B cell (primary cell): ENCODE results near the gene NBEA. TPM values are rescaled to one million over a fixed set of nuclear protein-coding genes. Genes with fewer than 3 reads are reported as not detected.

Experiments
- ATAC-seq: fragments of 200-7000 bp; cut with Tn5 transposase; one replicate; pipeline ENCODE4 v1.10.0; 2021; ENCODE audit warnings: low read depth, mild to moderate bottlenecking, moderate number of reproducible peaks, moderate library complexity
- CTCF ChIA-PET: fragments of 350-600 bp; sonication (Branson Sonifier 250); formaldehyde crosslinking; loops from one replicate; lab custom pipeline; 2021; ENCODE audit warnings: antibody characterized with exemption, inconsistent platforms; lab: Charles Lee
- POLR2A ChIA-PET: fragments of 350-600 bp; sonication (Branson Sonifier 250); formaldehyde crosslinking; loops from one replicate; lab custom pipeline; 2021; ENCODE audit warnings: antibody characterized with exemption; lab: Charles Lee
- DNase-seq: peaks from one replicate; pipeline ENCODE4 v3.0.0; 2013
- H2AFZ ChIP-seq: 2 replicates; pipeline ENCODE4 v1.6.1; 2012; ENCODE audit warnings: mild to moderate bottlenecking, low read depth, low read length; ENCODE audit not compliant: insufficient read depth, poor library complexity, severe bottlenecking
- H3K27ac ChIP-seq, 2 donors: 1 replicate in 1 of 2; 2 replicates in 1 of 2; pipeline ENCODE4 v1.5.1; 2012 to 2013; ENCODE audit warnings: low read length in 2 of 2, mild to moderate bottlenecking in 2 of 2, moderate library complexity in 1 of 2
- H3K27me3 ChIP-seq, 4 experiments: fragments of 200-600 bp in 1 of 4; sonication (generic) in 1 of 4; replicated peaks in 1 of 4; 1 replicate in 2 of 4; 2 replicates in 2 of 4; pipeline versions ENCODE4 v1.6.1 to v1.7.0; 2013 to 2016; ENCODE audit warnings: low read length in 3 of 4, mild to moderate bottlenecking in 2 of 4, mixed read lengths in 1 of 4, moderate library complexity in 1 of 4; ENCODE audit not compliant: insufficient read depth in 4 of 4, control insufficient read depth in 3 of 4; ENCODE audit errors: control extremely low read depth in 1 of 4
- H3K36me3 ChIP-seq, 2 experiments: replicated peaks in 1 of 2; 1 replicate in 1 of 2; 2 replicates in 1 of 2; pipeline versions ENCODE4 v1.6.1 to v1.7.1; 2013; ENCODE audit warnings: low read length in 1 of 2; ENCODE audit not compliant: insufficient read depth in 2 of 2, control insufficient read depth in 1 of 2; ENCODE audit errors: control extremely low read depth in 1 of 2, extremely low read depth in 1 of 2
- H3K4me1 ChIP-seq, 2 donors: fragments of 200-600 bp in 1 of 2; sonication (generic) in 1 of 2; 1 replicate in 1 of 2; 2 replicates in 1 of 2; pipeline versions ENCODE4 v1.5.1 to v1.6.1; 2013 to 2017; ENCODE audit warnings: low read length in 2 of 2; ENCODE audit not compliant: control insufficient read depth in 2 of 2, insufficient read depth in 2 of 2
- H3K4me2 ChIP-seq: replicated peaks from 2 replicates; pipeline ENCODE3; 2012; ENCODE audit warnings: mild to moderate bottlenecking, low read depth, low read length; ENCODE audit not compliant: poor library complexity, severe bottlenecking
- H3K4me3 ChIP-seq, 5 experiments: fragments of 200-600 bp in 1 of 5; sonication (generic) in 1 of 5; 1 replicate in 3 of 5; 2 replicates in 2 of 5; pipeline versions ENCODE4 v1.5.1 to v1.7.0; 2011 to 2016; ENCODE audit warnings: low read length in 4 of 5, mild to moderate bottlenecking in 4 of 5, low read depth in 2 of 5, control low read depth in 1 of 5, moderate library complexity in 1 of 5; ENCODE audit not compliant: insufficient read depth in 1 of 5; ENCODE audit errors: control extremely low read depth in 1 of 5, extremely low read depth in 1 of 5
- H3K79me2 ChIP-seq: fragments of 200-600 bp; sonication (generic); one replicate; pipeline ENCODE4 v1.6.0; 2016; ENCODE audit warnings: low read length; ENCODE audit not compliant: control insufficient read depth, insufficient read depth
- H3K9ac ChIP-seq: fragments of 200-600 bp; sonication (generic); 2 replicates; pipeline ENCODE4 v1.6.1; 2017; ENCODE audit warnings: mild to moderate bottlenecking, low read length, moderate library complexity
- H3K9me3 ChIP-seq, 3 donors: one replicate each; pipeline versions ENCODE4 v1.6.1 to v1.7.1; 2013; ENCODE audit warnings: low read length in 2 of 3; ENCODE audit not compliant: control insufficient read depth in 2 of 3, insufficient read depth in 1 of 3; ENCODE audit errors: control extremely low read depth in 1 of 3
- H4K20me1 ChIP-seq: 2 replicates; pipeline ENCODE4 v1.6.0; 2012; ENCODE audit warnings: mild to moderate bottlenecking, low read length; ENCODE audit not compliant: insufficient read depth, control insufficient read depth, poor library complexity, severe bottlenecking
- H3K27ac Mint-ChIP-seq: one replicate; pipeline ENCODE4 v1.8.0; 2021; ENCODE audit warnings: mixed read lengths
- H3K27me3 Mint-ChIP-seq: one replicate; pipeline ENCODE4 v1.8.0; 2021; ENCODE audit warnings: mixed read lengths
- H3K4me1 Mint-ChIP-seq: one replicate; pipeline ENCODE4 v1.8.0; 2021; ENCODE audit warnings: mixed read lengths
- H3K4me3 Mint-ChIP-seq: one replicate; pipeline ENCODE4 v1.8.0; 2021; ENCODE audit warnings: mixed read lengths
- H3K9me3 Mint-ChIP-seq: one replicate; pipeline ENCODE4 v1.8.0; 2022; ENCODE audit warnings: mixed read lengths; ENCODE audit not compliant: insufficient read depth
- EZH2 ChIP-seq: IDR thresholded peaks from 2 replicates; pipeline ENCODE4 v1.6.1; 2012; ENCODE audit warnings: borderline replicate concordance, low read depth, mild to moderate bottlenecking, moderate library complexity, low read length; ENCODE audit not compliant: insufficient read depth, poor library complexity, severe bottlenecking
- WGBS: methylation state at CpG from one replicate; pipeline ENCODE4 v1.1.5; 2013; ENCODE audit warnings: missing lambda C conversion rate; ENCODE audit not compliant: insufficient coverage; 5-methylcytosine and 5-hydroxymethylcytosine counted together
- intact Hi-C: fragments of 100-400 bp; cut with micrococcal nuclease; formaldehyde crosslinking; loops from one replicate; pipeline ENCODE4 v1.10.0; 2022
- polyA plus RNA-seq: library from polyadenylated mRNA; depleted of rRNA; stranded (reverse); fragments of >200 nt; gene quantifications from 2 replicates; pipeline ENCODE4 v1.2.3, GENCODE V29; 2012
- total RNA-seq, 2 donors: library from RNA; stranded (reverse); fragments of 120-200 nt in 1 of 2; gene quantifications; 1 replicate in 1 of 2; 2 replicates in 1 of 2; pipeline versions ENCODE4 v1.2.3 to v1.2.4, GENCODE V29; 2013 to 2022
- TF ChIP-seq, protein P1 (sequence below): fragments of 200-600 bp; IDR thresholded peaks from one replicate; pipeline ENCODE4 v1.8.0; 2022; ENCODE audit warnings: antibody characterized with exemption, mild to moderate bottlenecking

Gene NBEA
- total and polyA plus RNA-seq, 2 donors (not counting 1 experiment from before 2014, with no cell fraction given) = 1.5 to 10.7 TPM

DNA sequence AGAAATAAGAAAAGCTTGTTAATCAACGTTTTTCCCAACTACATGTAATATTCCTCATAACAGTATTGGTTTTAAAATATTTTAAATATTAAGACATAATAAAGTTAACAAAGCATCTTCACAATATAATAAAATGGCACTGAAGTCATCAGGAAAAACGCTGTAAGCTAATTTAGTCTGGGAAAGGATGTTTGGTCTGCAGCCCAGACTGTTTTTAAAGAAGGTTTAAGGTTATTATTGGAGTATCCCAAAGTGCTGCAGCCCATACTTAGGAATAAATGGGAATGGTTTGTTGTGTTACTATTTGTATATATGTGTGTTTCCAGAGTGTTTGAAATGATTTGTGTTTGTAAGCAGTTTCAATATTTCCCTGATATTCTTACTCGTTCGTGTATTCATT lies 727.3 kb downstream of the NBEA start:
- H3K27me3 Mint-ChIP-seq = no peaks in the 10 kb centered on the region
- no peak overlapping the region for H3K27ac ChIP-seq
- H3K4me3 ChIP-seq = no peak overlapping the region
- H3K36me3 ChIP-seq = no peaks in the 10 kb centered on the region
- TF ChIP-seq EZH2 = no peak
- TF ChIP-seq, protein P1, sequence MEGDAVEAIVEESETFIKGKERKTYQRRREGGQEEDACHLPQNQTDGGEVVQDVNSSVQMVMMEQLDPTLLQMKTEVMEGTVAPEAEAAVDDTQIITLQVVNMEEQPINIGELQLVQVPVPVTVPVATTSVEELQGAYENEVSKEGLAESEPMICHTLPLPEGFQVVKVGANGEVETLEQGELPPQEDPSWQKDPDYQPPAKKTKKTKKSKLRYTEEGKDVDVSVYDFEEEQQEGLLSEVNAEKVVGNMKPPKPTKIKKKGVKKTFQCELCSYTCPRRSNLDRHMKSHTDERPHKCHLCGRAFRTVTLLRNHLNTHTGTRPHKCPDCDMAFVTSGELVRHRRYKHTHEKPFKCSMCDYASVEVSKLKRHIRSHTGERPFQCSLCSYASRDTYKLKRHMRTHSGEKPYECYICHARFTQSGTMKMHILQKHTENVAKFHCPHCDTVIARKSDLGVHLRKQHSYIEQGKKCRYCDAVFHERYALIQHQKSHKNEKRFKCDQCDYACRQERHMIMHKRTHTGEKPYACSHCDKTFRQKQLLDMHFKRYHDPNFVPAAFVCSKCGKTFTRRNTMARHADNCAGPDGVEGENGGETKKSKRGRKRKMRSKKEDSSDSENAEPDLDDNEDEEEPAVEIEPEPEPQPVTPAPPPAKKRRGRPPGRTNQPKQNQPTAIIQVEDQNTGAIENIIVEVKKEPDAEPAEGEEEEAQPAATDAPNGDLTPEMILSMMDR = no peak
- H3K27me3 ChIP-seq = no peaks in the 10 kb centered on the region
- ATAC-seq = no peak
- POLR2A ChIA-PET = no interaction called here
- no peaks in the 10 kb centered on the region for H3K4me1 Mint-ChIP-seq
- DNase-seq = no peak
- H3K9ac ChIP-seq = no peak overlapping the region
- H3K4me3 Mint-ChIP-seq = no peak overlapping the region
- H2AFZ ChIP-seq = no peak overlapping the region
- no peaks in the 10 kb centered on the region for H3K79me2 ChIP-seq
- intact Hi-C loops = no loop called here
- no peak overlapping the region for H3K27ac Mint-ChIP-seq
- no peaks in the 10 kb centered on the region for H3K9me3 ChIP-seq
- no peaks in the 10 kb centered on the region for H4K20me1 ChIP-seq
- no peak overlapping the region for H3K4me2 ChIP-seq
- WGBS = 100% methylated on average over 1 of the region's 4 CpGs
- H3K9me3 Mint-ChIP-seq = no peaks in the 10 kb centered on the region
- no peaks in the 10 kb centered on the region for H3K4me1 ChIP-seq
- CTCF ChIA-PET = no interaction called here

GRCh38 chr13:35672611-35673010 lies 730.5 kb downstream of the NBEA start:
- no peaks in the 10 kb centered on the region for H3K4me1 Mint-ChIP-seq
- H3K4me3 ChIP-seq = no peak overlapping the region
- no peaks in the 10 kb centered on the region for H3K27me3 Mint-ChIP-seq
- WGBS = 93% methylated on average over 4 of the region's 6 CpGs
- H3K27ac ChIP-seq = no peak overlapping the region
- DNase-seq (no peak), ATAC-seq (no peak)
- H3K79me2 ChIP-seq = no peaks in the 10 kb centered on the region
- H2AFZ ChIP-seq = no peak overlapping the region
- H3K36me3 ChIP-seq = no peaks in the 10 kb centered on the region
- POLR2A ChIA-PET = no interaction called here
- CTCF ChIA-PET = no interaction called here
- H3K4me1 ChIP-seq = no peaks in the 10 kb centered on the region
- no peaks in the 10 kb centered on the region for H3K9me3 Mint-ChIP-seq
- H3K9ac ChIP-seq = no peak overlapping the region
- H3K4me3 Mint-ChIP-seq = no peak overlapping the region
- TF ChIP-seq EZH2 = no peak
- TF ChIP-seq, protein P1 = no peak
- H4K20me1 ChIP-seq = no peaks in the 10 kb centered on the region
- intact Hi-C loops = no loop called here
- H3K9me3 ChIP-seq = peaks cover 0 to 6% (median 0%) of the 10 kb centered on the region in 3 donors
- H3K4me2 ChIP-seq = no peak overlapping the region
- no peaks in the 10 kb centered on the region for H3K27me3 ChIP-seq
- H3K27ac Mint-ChIP-seq = no peak overlapping the region
